IMR-90 (cell line): ENCODE data around the gene NUP98. TPM values are rescaled to one million over a fixed set of nuclear protein-coding genes. Genes with fewer than 3 reads are reported as not detected.
"Not testable (repeated sequence)": the region's sequence is repeated elsewhere in the genome, so short reads cannot be mapped to it uniquely, and the experiment has no call there.

Experiments
- ATAC-seq: fragments of 200-7000 bp; cut with Tn5 transposase; 2 replicates; pipeline ENCODE4 v1.9.1; 2020; ENCODE audit warnings: low read depth, mild to moderate bottlenecking, moderate library complexity
- BruUV-seq: library from RNA; stranded (reverse); fragments of 400-500 nt; replicated peaks from 2 replicates; lab custom pipeline; 2021; lab: Mats Ljungman, UMichigan
- CTCF ChIA-PET: fragments of 300-600 bp; formaldehyde crosslinking; extraction: SDS; loops from one replicate; lab custom pipeline; 2021; ENCODE audit warnings: antibody characterized with exemption; lab: Yijun Ruan, JAX
- POLR2A ChIA-PET: fragments of 300-600 bp; sonication (Branson Sonifier 250); formaldehyde crosslinking; loops from one replicate; lab custom pipeline; 2022; ENCODE audit warnings: antibody characterized with exemption; ENCODE audit not compliant: unreplicated experiment; lab: Charles Lee
- DNase-seq: peaks from one replicate; pipeline ENCODE4 v3.0.0; 2013
- H2AFZ ChIP-seq: replicated peaks from 2 replicates; pipeline ENCODE3; 2013; ENCODE audit warnings: low read length, mild to moderate bottlenecking; ENCODE audit not compliant: poor library complexity
- H2AK5ac ChIP-seq: 2 replicates; pipeline ENCODE4 v1.6.1; 2013; ENCODE audit warnings: low read depth, low read length, inconsistent platforms
- H2AK9ac ChIP-seq: replicated peaks from 2 replicates; pipeline ENCODE3; 2013; ENCODE audit warnings: mild to moderate bottlenecking, low read depth, low read length, moderate library complexity; ENCODE audit not compliant: poor library complexity
- H2BK120ac ChIP-seq: 2 replicates; pipeline ENCODE4 v1.6.1; 2013; ENCODE audit warnings: low read depth, low read length, inconsistent platforms
- H2BK15ac ChIP-seq: 3 replicates; pipeline ENCODE4 v1.6.1; 2013; ENCODE audit warnings: low read depth, low read length, inconsistent platforms
- H2BK20ac ChIP-seq: 2 replicates; pipeline ENCODE4 v1.6.1; 2013; ENCODE audit warnings: low read depth, mild to moderate bottlenecking, inconsistent platforms, low read length, moderate library complexity
- H2BK5ac ChIP-seq: 2 replicates; pipeline ENCODE4 v1.6.1; 2013; ENCODE audit warnings: mild to moderate bottlenecking, low read depth, low read length, inconsistent platforms; ENCODE audit not compliant: poor library complexity, severe bottlenecking
- H3K14ac ChIP-seq: replicated peaks from 2 replicates; pipeline ENCODE4 v1.6.1; 2013; ENCODE audit warnings: low read depth, low read length, inconsistent platforms
- H3K18ac ChIP-seq: 2 replicates; pipeline ENCODE4 v1.6.1; 2013; ENCODE audit warnings: low read depth, low read length, control low read depth
- H3K23ac ChIP-seq: 2 replicates; pipeline ENCODE4 v1.6.1; 2013; ENCODE audit warnings: low read depth, low read length, inconsistent platforms
- H3K27ac ChIP-seq: 2 replicates; pipeline ENCODE4 v1.5.1; 2013; ENCODE audit warnings: mild to moderate bottlenecking, control low read depth, low read length; ENCODE audit not compliant: insufficient read depth
- H3K27me3 ChIP-seq: 2 replicates; pipeline ENCODE4 v1.6.1; 2013; ENCODE audit warnings: low read length; ENCODE audit not compliant: control insufficient read depth, insufficient read depth
- H3K36me3 ChIP-seq: 2 replicates; pipeline ENCODE4 v1.6.1; 2013; ENCODE audit warnings: low read length, mixed read lengths; ENCODE audit not compliant: control insufficient read depth, insufficient read depth
- H3K4ac ChIP-seq: 2 replicates; pipeline ENCODE4 v1.6.1; 2013; ENCODE audit warnings: low read depth, low read length, inconsistent platforms
- H3K4me1 ChIP-seq: 2 replicates; pipeline ENCODE4 v1.6.1; 2013; ENCODE audit warnings: low read length, mixed read lengths; ENCODE audit not compliant: control insufficient read depth, insufficient read depth
- H3K4me2 ChIP-seq: 2 replicates; pipeline ENCODE4 v1.6.1; 2013; ENCODE audit warnings: low read depth, mild to moderate bottlenecking, control low read depth, low read length, moderate library complexity
- H3K4me3 ChIP-seq: 2 replicates; pipeline ENCODE4 v1.5.1; 2013; ENCODE audit warnings: low read depth, mild to moderate bottlenecking, control low read depth, low read length, moderate library complexity; ENCODE audit not compliant: insufficient read depth
- H3K56ac ChIP-seq: 2 replicates; pipeline ENCODE4 v1.6.1; 2013; ENCODE audit warnings: low read length, inconsistent platforms; ENCODE audit not compliant: insufficient read depth; ENCODE audit errors: extremely low read depth
- H3K79me1 ChIP-seq, 2 experiments: 2 replicates each; pipeline ENCODE4 v1.6.1; 2013; ENCODE audit warnings: low read length in 2 of 2, inconsistent platforms in 1 of 2, low read depth in 1 of 2
- H3K9ac ChIP-seq: 2 replicates; pipeline ENCODE4 v1.6.1; 2013; ENCODE audit warnings: low read depth, low read length, control low read depth
- H3K9me1 ChIP-seq: 2 replicates; pipeline ENCODE4 v1.6.1; 2013; ENCODE audit warnings: low read length, inconsistent platforms; ENCODE audit not compliant: insufficient read depth
- H3K9me3 ChIP-seq: 2 replicates; pipeline ENCODE4 v1.6.1; 2013; ENCODE audit warnings: low read length; ENCODE audit not compliant: control insufficient read depth, insufficient read depth
- H4K20me1 ChIP-seq: 2 replicates; pipeline ENCODE4 v1.6.1; 2013; ENCODE audit warnings: low read length, inconsistent platforms; ENCODE audit not compliant: insufficient read depth
- H4K5ac ChIP-seq: 2 replicates; pipeline ENCODE4 v1.6.1; 2013; ENCODE audit warnings: mild to moderate bottlenecking, low read depth, low read length, control low read depth
- H4K8ac ChIP-seq, 2 experiments: 2 replicates each; pipeline ENCODE4 v1.6.1; 2013; ENCODE audit warnings: low read depth in 2 of 2, low read length in 2 of 2, control low read depth in 1 of 2, inconsistent platforms in 1 of 2
- H4K91ac ChIP-seq: 2 replicates; pipeline ENCODE4 v1.6.1; 2013; ENCODE audit warnings: low read depth, low read length, inconsistent platforms; ENCODE audit not compliant: insufficient read depth
- WGBS, 2 experiments: methylation state at CpG; one replicate each; pipeline versions ENCODE4 v1.1.5 to v1.1.7; 2013; ENCODE audit warnings: missing lambda C conversion rate in 2 of 2; ENCODE audit not compliant: insufficient read length in 1 of 2; ENCODE audit errors: extremely low coverage in 2 of 2; 5-methylcytosine and 5-hydroxymethylcytosine counted together
- dilution Hi-C: fragments of 300-500 bp; cut with HindIII; formaldehyde crosslinking; loops from one replicate; pipeline ENCODE4 v1.14.3; 2018; ENCODE audit warnings: low sequenced_read_pairs; ENCODE audit not compliant: unreplicated experiment
- in situ Hi-C: fragments of 300-500 bp; cut with MboI; formaldehyde crosslinking; loops from 3 replicates; pipeline ENCODE4 v1.14.3; 2019; ENCODE audit warnings: low sequenced_read_pairs, inconsistent platforms, mixed read lengths
- intact Hi-C: fragments of 100-400 bp; cut with micrococcal nuclease; formaldehyde crosslinking; loops from 2 replicates; pipeline ENCODE4 v1.10.0; 2022
- polyA plus RNA-seq, 3 experiments: library from polyadenylated mRNA; depleted of rRNA; stranded (reverse); fragments of >200 nt; gene quantifications; 2 replicates each; pipeline ENCODE4 v1.2.3, GENCODE V29; 2012; ENCODE audit warnings: low replicate concordance in 1 of 3
- total RNA-seq: library from RNA; depleted of rRNA; stranded (reverse); fragments of >200 nt; gene quantifications from 2 replicates; pipeline ENCODE4 v1.2.3, GENCODE V29; 2012

NUP98 gene
- total and polyA plus RNA-seq, 2 of the 4 experiments (the other 2 are of a cell fraction), result 103 to 138 TPM

- intact Hi-C loops, POLR2A ChIA-PET, H4K20me1 ChIP-seq, H3K18ac ChIP-seq, in situ Hi-C loops, BruUV-seq, H3K23ac ChIP-seq, H3K56ac ChIP-seq, DNase-seq, H3K14ac ChIP-seq, H2BK15ac ChIP-seq, H3K4me1 ChIP-seq, H3K27ac ChIP-seq, CTCF ChIA-PET, H3K4ac ChIP-seq, H3K4me2 ChIP-seq, H4K5ac ChIP-seq, H4K91ac ChIP-seq, H2BK5ac ChIP-seq, H3K36me3 ChIP-seq, H3K79me1 ChIP-seq, H3K9me1 ChIP-seq, H3K9me3 ChIP-seq, dilution Hi-C loops, H4K8ac ChIP-seq, H3K4me3 ChIP-seq, H3K9ac ChIP-seq, H2AK5ac ChIP-seq, H2BK20ac ChIP-seq, H2BK120ac ChIP-seq, ATAC-seq: not testable (repeated sequence)
- peak overlapping the region; percentile 11 for H2AK9ac ChIP-seq
- no CpG with 5 or more reads among the region's 11 CpGs for WGBS, 2 experiments
- H2AFZ ChIP-seq, result peak overlapping the region; percentile 83
- H3K27me3 ChIP-seq, result peaks cover 49% of the 10 kb centered on the region
Measured at GRCh38 chr11:3643102-3643546, 154.2 kb downstream of the NUP98 start.
